Fibroblast of lung (primary cell): ENCODE data around the gene NR3C2. TPM values are rescaled to one million over a fixed set of nuclear protein-coding genes. Genes with fewer than 3 reads are reported as not detected.

ENCODE experiments used
- DNase-seq, 2 donors: peaks; one replicate each; pipeline versions ENCODE4 v3.0.0 to v3.0.0-alpha.2; 2010; ENCODE audit warnings: low read depth in 2 of 2
- H2AFZ ChIP-seq: 2 replicates; pipeline ENCODE4 v1.5.1; 2012; ENCODE audit warnings: low read length, control low read depth, inconsistent platforms
- H3K27ac ChIP-seq: 2 replicates; pipeline ENCODE4 v1.5.1; 2011; ENCODE audit warnings: low read length, control low read depth; ENCODE audit not compliant: insufficient read depth
- H3K27me3 ChIP-seq: 2 replicates; pipeline ENCODE4 v1.5.1; 2011; ENCODE audit warnings: mild to moderate bottlenecking, low read length; ENCODE audit not compliant: control insufficient read depth, insufficient read depth
- H3K36me3 ChIP-seq: 2 replicates; pipeline ENCODE4 v1.5.1; 2011; ENCODE audit warnings: low read length; ENCODE audit not compliant: control insufficient read depth, insufficient read depth
- H3K4me1 ChIP-seq: 2 replicates; pipeline ENCODE4 v1.5.1; 2011; ENCODE audit warnings: low read length; ENCODE audit not compliant: control insufficient read depth, insufficient read depth; ENCODE audit errors: extremely low read depth
- H3K4me2 ChIP-seq: 2 replicates; pipeline ENCODE4 v1.5.1; 2011; ENCODE audit warnings: low read length, control low read depth; ENCODE audit not compliant: insufficient read depth; ENCODE audit errors: extremely low read depth
- H3K4me3 ChIP-seq, 4 experiments: fragments of 200-600 bp in 1 of 4; sonication (generic) in 1 of 4; replicated peaks in 1 of 4; 2 replicates each; pipeline ENCODE4 v1.5.1; 2011 to 2016; ENCODE audit warnings: low read length in 4 of 4, low read depth in 3 of 4, mild to moderate bottlenecking in 3 of 4, control low read depth in 2 of 4, inconsistent platforms in 1 of 4, mixed read lengths in 1 of 4; ENCODE audit not compliant: insufficient read depth in 1 of 4; ENCODE audit errors: control extremely low read depth in 1 of 4
- H3K79me2 ChIP-seq: 2 replicates; pipeline ENCODE4 v1.5.1; 2012; ENCODE audit warnings: mild to moderate bottlenecking, low read length, inconsistent platforms; ENCODE audit not compliant: control insufficient read depth, insufficient read depth
- H3K9ac ChIP-seq: 2 replicates; pipeline ENCODE4 v1.5.1; 2011; ENCODE audit warnings: mild to moderate bottlenecking, low read length, control low read depth; ENCODE audit not compliant: insufficient read depth
- H3K9me3 ChIP-seq: 2 replicates; pipeline ENCODE4 v1.5.1; 2012; ENCODE audit warnings: low read depth, low read length; ENCODE audit not compliant: control insufficient read depth, insufficient read depth
- H4K20me1 ChIP-seq: 2 replicates; pipeline ENCODE4 v1.5.1; 2011; ENCODE audit warnings: low read length; ENCODE audit not compliant: control insufficient read depth, insufficient read depth; ENCODE audit errors: extremely low read depth
- CTCF ChIP-seq, 2 donors: IDR thresholded peaks in 1 of 2; conservative IDR thresholded peaks in 1 of 2; 1 replicate in 1 of 2; 2 replicates in 1 of 2; pipeline ENCODE4 v1.5.1; 2011 to 2012; ENCODE audit warnings: low read length in 2 of 2, control low read depth in 1 of 2, inconsistent platforms in 1 of 2, low read depth in 1 of 2, mild to moderate bottlenecking in 1 of 2
- EZH2 ChIP-seq: IDR thresholded peaks from 2 replicates; pipeline ENCODE4 v1.5.1; 2012; ENCODE audit warnings: low read length, control low read depth, mild to moderate bottlenecking; ENCODE audit errors: missing control alignments
- polyA plus RNA-seq, 2 donors: library from polyadenylated mRNA; depleted of rRNA in 1 of 2; stranded (reverse) in 1 of 2; unstranded in 1 of 2; fragments of >200 nt; gene quantifications; 2 replicates each; pipeline ENCODE4 v1.2.1, GENCODE V29; 2011 to 2012; ENCODE audit warnings: missing spikeins in 1 of 2
- total RNA-seq: library from RNA; depleted of rRNA; stranded (reverse); fragments of >200 nt; gene quantifications from 2 replicates; pipeline ENCODE4 v1.2.1, GENCODE V29; 2014

NR3C2 gene
- total and polyA plus RNA-seq, 2 donors (not counting 1 experiment from before 2014, with no cell fraction given) = 1.9 to 7.4 TPM

- no peak overlapping the region for H2AFZ ChIP-seq
- no peaks in the 10 kb centered on the region for H3K79me2 ChIP-seq
- TF ChIP-seq CTCF (conservative IDR thresholded peaks at IDR 0.05 in 1 of 2, IDR thresholded peaks at IDR 0.05 in 1 of 2; ENCODE audit: low read depth in 1 of 2, low read length in 2 of 2) = no peak
- no peak for TF ChIP-seq EZH2
- H3K27me3 ChIP-seq = no peaks in the 10 kb centered on the region
- H3K4me1 ChIP-seq = no peaks in the 10 kb centered on the region
- H3K9ac ChIP-seq = no peak overlapping the region
- no peaks in the 10 kb centered on the region for H3K9me3 ChIP-seq
- DNase-seq = no peak
- H4K20me1 ChIP-seq = no peaks in the 10 kb centered on the region
- H3K27ac ChIP-seq = no peak overlapping the region
- H3K4me3 ChIP-seq = no peak overlapping the region
- H3K36me3 ChIP-seq = no peaks in the 10 kb centered on the region
- H3K4me2 ChIP-seq = no peak overlapping the region
Measured at GRCh38 chr4:148093065-148093464, 349.1 kb downstream of the NR3C2 start.

- H2AFZ ChIP-seq = no peak overlapping the region
- no peak overlapping the region for H3K4me2 ChIP-seq
- no peaks in the 10 kb centered on the region for H3K36me3 ChIP-seq
- H4K20me1 ChIP-seq = no peaks in the 10 kb centered on the region
- H3K27ac ChIP-seq = no peak overlapping the region
- H3K9ac ChIP-seq = no peak overlapping the region
- H3K9me3 ChIP-seq = no peaks in the 10 kb centered on the region
- no peak overlapping the region for H3K4me3 ChIP-seq
- TF ChIP-seq EZH2 (no peak), CTCF (conservative IDR thresholded peaks at IDR 0.05 in 1 of 2, IDR thresholded peaks at IDR 0.05 in 1 of 2; ENCODE audit: low read depth in 1 of 2, low read length in 2 of 2) (no peak)
- no peaks in the 10 kb centered on the region for H3K79me2 ChIP-seq
- H3K4me1 ChIP-seq = no peaks in the 10 kb centered on the region
- peak in 1 of 2 donors; percentile 25 for DNase-seq
- H3K27me3 ChIP-seq = no peaks in the 10 kb centered on the region
Measured at GRCh38 chr4:148092316-148093014, 349.7 kb downstream of the NR3C2 start.

- H3K4me2 ChIP-seq = no peak overlapping the region
- no peaks in the 10 kb centered on the region for H3K9me3 ChIP-seq
Measured at GRCh38 chr4:148091896-148092295, 350.3 kb downstream of the NR3C2 start.

More at GRCh38 chr4:148091896-148092295, 350.3 kb downstream of the NR3C2 start:
- no peak for DNase-seq
- Histone ChIP-seq H3K79me2 (no peaks in the 10 kb centered on the region), H3K36me3 (no peaks in the 10 kb centered on the region), H3K27me3 (no peaks in the 10 kb centered on the region), H4K20me1 (no peaks in the 10 kb centered on the region), H3K4me3 (no peak overlapping the region), H3K4me1 (no peaks in the 10 kb centered on the region), H3K9ac (no peak overlapping the region), H3K27ac (no peak overlapping the region), H2AFZ (no peak overlapping the region)
- TF ChIP-seq CTCF (conservative IDR thresholded peaks at IDR 0.05 in 1 of 2, IDR thresholded peaks at IDR 0.05 in 1 of 2; ENCODE audit: low read depth in 1 of 2, low read length in 2 of 2) (no peak), EZH2 (no peak)
